ENCODE data around the gene MTA3.

Gene MTA3

GRCh38 chr2:42800461-42800962 is 232.1 kb downstream of the MTA3 start:
- H3K4me3 ChIP-seq (IDR thresholded peaks at IDR 0.05; ENCODE audit: insufficient read depth, low read depth, low read length): no peak overlapping the region
- no peaks in the 10 kb centered on the region for H3K36me3 ChIP-seq (ENCODE audit: insufficient read depth)
- no peak overlapping the region for H3K9ac ChIP-seq
- no peaks in the 10 kb centered on the region for H4K20me1 ChIP-seq (ENCODE audit: insufficient read depth)
- H3K79me2 ChIP-seq (ENCODE audit: insufficient read depth, low read depth): no peaks in the 10 kb centered on the region
- H3K27ac ChIP-seq: no peak overlapping the region
- no peak overlapping the region for H2AFZ ChIP-seq (ENCODE audit: low read depth)
- H3K4me2 ChIP-seq: no peak overlapping the region
- H3K4me1 ChIP-seq (ENCODE audit: low read depth, poor library complexity, severe bottlenecking): no peaks in the 10 kb centered on the region
- no peak for TF ChIP-seq CTCF (conservative IDR thresholded peaks at IDR 0.05; ENCODE audit: low read depth, low read length)
- no peaks in the 10 kb centered on the region for H3K27me3 ChIP-seq (ENCODE audit: insufficient read depth, low read depth)

GRCh38 chr2:42800981-42801380 is 232.5 kb downstream of the MTA3 start:
- Histone ChIP-seq H3K27me3 (ENCODE audit: insufficient read depth, low read depth) (no peaks in the 10 kb centered on the region), H4K20me1 (ENCODE audit: insufficient read depth) (no peaks in the 10 kb centered on the region), H3K4me1 (ENCODE audit: low read depth, poor library complexity, severe bottlenecking) (no peaks in the 10 kb centered on the region), H3K27ac (no peak overlapping the region), H3K4me3 (IDR thresholded peaks at IDR 0.05; ENCODE audit: insufficient read depth, low read depth, low read length) (no peak overlapping the region), H3K79me2 (ENCODE audit: insufficient read depth, low read depth) (no peaks in the 10 kb centered on the region), H3K9ac (no peak overlapping the region), H2AFZ (ENCODE audit: low read depth) (no peak overlapping the region), H3K4me2 (no peak overlapping the region), H3K36me3 (ENCODE audit: insufficient read depth) (no peaks in the 10 kb centered on the region)
- no peak for TF ChIP-seq CTCF (conservative IDR thresholded peaks at IDR 0.05; ENCODE audit: low read depth, low read length)

- Histone ChIP-seq H3K36me3 (ENCODE audit: insufficient read depth) (no peaks in the 10 kb centered on the region), H3K79me2 (ENCODE audit: insufficient read depth, low read depth) (no peaks in the 10 kb centered on the region), H4K20me1 (ENCODE audit: insufficient read depth) (no peaks in the 10 kb centered on the region), H3K4me1 (ENCODE audit: low read depth, poor library complexity, severe bottlenecking) (no peaks in the 10 kb centered on the region), H3K27me3 (ENCODE audit: insufficient read depth, low read depth) (no peaks in the 10 kb centered on the region), H3K9ac (no peak overlapping the region), H3K4me3 (IDR thresholded peaks at IDR 0.05; ENCODE audit: insufficient read depth, low read depth, low read length) (no peak overlapping the region), H3K27ac (no peak overlapping the region), H3K4me2 (no peak overlapping the region), H2AFZ (ENCODE audit: low read depth) (no peak overlapping the region)
- no peak for TF ChIP-seq CTCF (conservative IDR thresholded peaks at IDR 0.05; ENCODE audit: low read depth, low read length)
Observed at GRCh38 chr2:42801381-42801780, 232.9 kb downstream of the MTA3 start.

GRCh38 chr2:42802150-42802549 is 233.7 kb downstream of the MTA3 start:
- H3K9ac ChIP-seq: no peak overlapping the region
- no peak overlapping the region for H3K4me3 ChIP-seq (IDR thresholded peaks at IDR 0.05; ENCODE audit: insufficient read depth, low read depth, low read length)
- no peak for TF ChIP-seq CTCF (conservative IDR thresholded peaks at IDR 0.05; ENCODE audit: low read depth, low read length)

More at GRCh38 chr2:42802150-42802549, 233.7 kb downstream of the MTA3 start:
- no peaks in the 10 kb centered on the region for H3K4me1 ChIP-seq (ENCODE audit: low read depth, poor library complexity, severe bottlenecking)
- H3K4me2 ChIP-seq: no peak overlapping the region
- no peaks in the 10 kb centered on the region for H3K27me3 ChIP-seq (ENCODE audit: insufficient read depth, low read depth)
- H3K27ac ChIP-seq: no peak overlapping the region
- no peak overlapping the region for H2AFZ ChIP-seq (ENCODE audit: low read depth)
- H3K36me3 ChIP-seq (ENCODE audit: insufficient read depth): no peaks in the 10 kb centered on the region
- H3K79me2 ChIP-seq (ENCODE audit: insufficient read depth, low read depth): no peaks in the 10 kb centered on the region
- no peaks in the 10 kb centered on the region for H4K20me1 ChIP-seq (ENCODE audit: insufficient read depth)
